Measurements from ENCODE around the gene USP6.

DNA sequence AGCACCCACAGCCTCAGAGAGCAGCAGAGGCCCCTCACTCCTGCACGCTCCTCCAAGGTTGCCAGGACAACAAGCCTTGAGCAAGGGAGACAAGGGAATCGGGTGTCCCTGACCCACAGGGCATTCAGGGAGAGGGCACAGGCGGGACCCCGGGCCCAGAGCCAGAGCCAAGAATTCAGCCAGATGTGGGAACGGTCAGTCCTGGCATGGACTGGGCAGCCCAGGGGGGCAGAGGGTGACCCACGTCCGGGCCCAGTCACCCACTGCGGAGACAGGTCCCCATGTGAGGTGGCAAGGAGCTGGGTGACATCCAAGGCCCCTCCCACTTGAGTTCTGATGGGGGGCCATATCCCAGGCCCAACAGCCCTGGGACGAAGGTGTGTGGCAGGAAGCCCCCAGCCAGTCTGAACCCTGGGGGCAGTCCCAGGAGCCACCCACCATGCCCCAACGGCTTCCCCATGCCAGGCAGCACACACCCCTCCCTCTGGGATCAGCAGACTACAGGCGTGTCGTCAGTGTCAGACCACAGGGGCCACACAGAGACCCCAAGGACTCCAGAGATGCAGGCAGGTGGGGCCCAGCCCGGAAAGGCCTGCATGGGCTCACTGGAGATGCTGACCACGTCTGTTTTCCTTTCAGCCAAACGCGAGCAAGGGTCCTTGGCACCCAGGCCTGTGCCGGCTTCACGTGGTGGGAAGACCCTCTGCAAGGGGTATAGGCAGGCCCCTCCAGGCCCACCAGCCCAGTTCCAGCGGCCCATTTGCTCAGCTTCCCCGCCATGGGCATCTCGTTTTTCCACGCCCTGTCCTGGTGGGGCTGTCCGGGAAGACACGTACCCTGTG, 23.0 kb downstream of the USP6 start:
- TF ChIP-seq, protein P1, sequence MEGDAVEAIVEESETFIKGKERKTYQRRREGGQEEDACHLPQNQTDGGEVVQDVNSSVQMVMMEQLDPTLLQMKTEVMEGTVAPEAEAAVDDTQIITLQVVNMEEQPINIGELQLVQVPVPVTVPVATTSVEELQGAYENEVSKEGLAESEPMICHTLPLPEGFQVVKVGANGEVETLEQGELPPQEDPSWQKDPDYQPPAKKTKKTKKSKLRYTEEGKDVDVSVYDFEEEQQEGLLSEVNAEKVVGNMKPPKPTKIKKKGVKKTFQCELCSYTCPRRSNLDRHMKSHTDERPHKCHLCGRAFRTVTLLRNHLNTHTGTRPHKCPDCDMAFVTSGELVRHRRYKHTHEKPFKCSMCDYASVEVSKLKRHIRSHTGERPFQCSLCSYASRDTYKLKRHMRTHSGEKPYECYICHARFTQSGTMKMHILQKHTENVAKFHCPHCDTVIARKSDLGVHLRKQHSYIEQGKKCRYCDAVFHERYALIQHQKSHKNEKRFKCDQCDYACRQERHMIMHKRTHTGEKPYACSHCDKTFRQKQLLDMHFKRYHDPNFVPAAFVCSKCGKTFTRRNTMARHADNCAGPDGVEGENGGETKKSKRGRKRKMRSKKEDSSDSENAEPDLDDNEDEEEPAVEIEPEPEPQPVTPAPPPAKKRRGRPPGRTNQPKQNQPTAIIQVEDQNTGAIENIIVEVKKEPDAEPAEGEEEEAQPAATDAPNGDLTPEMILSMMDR (IDR thresholded peaks at IDR 0.05) = no peak
- TF ChIP-seq POLR2A (IDR thresholded peaks at IDR 0.05) = no peak
